Fibroblast of lung (primary cell): ENCODE data around the gene PLEKHH3.

Experiments
- CTCF ChIP-seq, 2 donors: IDR thresholded peaks in 1 of 2; conservative IDR thresholded peaks in 1 of 2; 1 replicate in 1 of 2; 2 replicates in 1 of 2; pipeline ENCODE4 v1.5.1; 2011 to 2012; ENCODE audit warnings: low read length in 2 of 2, control low read depth in 1 of 2, inconsistent platforms in 1 of 2, low read depth in 1 of 2, mild to moderate bottlenecking in 1 of 2
- EZH2 ChIP-seq: IDR thresholded peaks from 2 replicates; pipeline ENCODE4 v1.5.1; 2012; ENCODE audit warnings: low read length, control low read depth, mild to moderate bottlenecking; ENCODE audit errors: missing control alignments

GRCh38 chr17:42642336-42642735 lies 34.5 kb downstream of the PLEKHH3 start:
- TF ChIP-seq CTCF (conservative IDR thresholded peaks at IDR 0.05 in 1 of 2, IDR thresholded peaks at IDR 0.05 in 1 of 2; ENCODE audit: low read depth in 1 of 2, low read length in 2 of 2) = no peak
- TF ChIP-seq EZH2 = no peak
